ENCODE data around the gene VSIR.

DNA sequence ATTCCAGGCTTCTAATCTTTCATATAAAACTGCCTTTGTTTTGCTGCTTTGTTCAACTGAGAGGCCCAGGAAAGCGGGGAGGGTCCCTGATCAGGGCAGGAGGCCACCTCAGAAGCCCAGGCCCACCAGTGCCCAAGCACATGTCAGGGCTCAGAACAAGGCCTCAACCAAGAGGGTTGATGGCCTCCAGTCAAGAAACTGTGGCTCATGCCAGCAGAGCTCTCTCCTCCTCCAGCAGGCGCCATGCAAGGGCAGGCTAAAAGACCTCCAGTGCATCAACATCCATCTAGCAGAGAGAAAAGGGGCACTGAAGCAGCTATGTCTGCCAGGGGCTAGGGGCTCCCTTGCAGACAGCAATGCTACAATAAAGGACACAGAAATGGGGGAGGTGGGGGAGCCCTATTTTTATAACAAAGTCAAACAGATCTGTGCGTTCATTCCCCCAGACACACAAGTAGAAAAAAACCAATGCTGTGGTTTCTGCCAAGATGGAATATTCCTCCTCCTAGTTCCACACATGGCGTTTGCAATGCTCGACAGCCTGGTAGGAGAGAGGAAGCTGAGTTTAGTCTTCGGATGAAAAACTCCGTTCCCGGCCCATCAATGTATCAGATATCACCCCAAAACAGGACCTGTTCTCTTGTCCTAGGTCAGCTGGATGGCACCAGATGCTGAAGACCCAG is 43.8 kb upstream of the VSIR start:
- TF ChIP-seq, protein P1, sequence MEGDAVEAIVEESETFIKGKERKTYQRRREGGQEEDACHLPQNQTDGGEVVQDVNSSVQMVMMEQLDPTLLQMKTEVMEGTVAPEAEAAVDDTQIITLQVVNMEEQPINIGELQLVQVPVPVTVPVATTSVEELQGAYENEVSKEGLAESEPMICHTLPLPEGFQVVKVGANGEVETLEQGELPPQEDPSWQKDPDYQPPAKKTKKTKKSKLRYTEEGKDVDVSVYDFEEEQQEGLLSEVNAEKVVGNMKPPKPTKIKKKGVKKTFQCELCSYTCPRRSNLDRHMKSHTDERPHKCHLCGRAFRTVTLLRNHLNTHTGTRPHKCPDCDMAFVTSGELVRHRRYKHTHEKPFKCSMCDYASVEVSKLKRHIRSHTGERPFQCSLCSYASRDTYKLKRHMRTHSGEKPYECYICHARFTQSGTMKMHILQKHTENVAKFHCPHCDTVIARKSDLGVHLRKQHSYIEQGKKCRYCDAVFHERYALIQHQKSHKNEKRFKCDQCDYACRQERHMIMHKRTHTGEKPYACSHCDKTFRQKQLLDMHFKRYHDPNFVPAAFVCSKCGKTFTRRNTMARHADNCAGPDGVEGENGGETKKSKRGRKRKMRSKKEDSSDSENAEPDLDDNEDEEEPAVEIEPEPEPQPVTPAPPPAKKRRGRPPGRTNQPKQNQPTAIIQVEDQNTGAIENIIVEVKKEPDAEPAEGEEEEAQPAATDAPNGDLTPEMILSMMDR (IDR thresholded peaks at IDR 0.05 in 2 of 3, conservative IDR thresholded peaks at IDR 0.05 in 1 of 3; ENCODE audit: borderline replicate concordance in 1 of 3, insufficient read depth in 1 of 3, low read depth in 2 of 3, low read length in 2 of 3) = no peak
- no peak for TF ChIP-seq POLR2A (IDR thresholded peaks at IDR 0.05; ENCODE audit: borderline replicate concordance, extremely low read depth, insufficient read depth, insufficient read length)
- TF ChIP-seq POLR2AphosphoS5 (IDR thresholded peaks at IDR 0.05; ENCODE audit: low read depth, low read length) = no peak
- TF ChIP-seq YY1 (IDR thresholded peaks at IDR 0.05; ENCODE audit: extremely low read depth, insufficient replicate concordance, low read depth, low read length) = no peak
- TF ChIP-seq CEBPB (IDR thresholded peaks at IDR 0.05; ENCODE audit: low read depth) = no peak
- no peak for TF ChIP-seq FOSL1 (IDR thresholded peaks at IDR 0.05; ENCODE audit: low read depth)
- TF ChIP-seq, protein P2, sequence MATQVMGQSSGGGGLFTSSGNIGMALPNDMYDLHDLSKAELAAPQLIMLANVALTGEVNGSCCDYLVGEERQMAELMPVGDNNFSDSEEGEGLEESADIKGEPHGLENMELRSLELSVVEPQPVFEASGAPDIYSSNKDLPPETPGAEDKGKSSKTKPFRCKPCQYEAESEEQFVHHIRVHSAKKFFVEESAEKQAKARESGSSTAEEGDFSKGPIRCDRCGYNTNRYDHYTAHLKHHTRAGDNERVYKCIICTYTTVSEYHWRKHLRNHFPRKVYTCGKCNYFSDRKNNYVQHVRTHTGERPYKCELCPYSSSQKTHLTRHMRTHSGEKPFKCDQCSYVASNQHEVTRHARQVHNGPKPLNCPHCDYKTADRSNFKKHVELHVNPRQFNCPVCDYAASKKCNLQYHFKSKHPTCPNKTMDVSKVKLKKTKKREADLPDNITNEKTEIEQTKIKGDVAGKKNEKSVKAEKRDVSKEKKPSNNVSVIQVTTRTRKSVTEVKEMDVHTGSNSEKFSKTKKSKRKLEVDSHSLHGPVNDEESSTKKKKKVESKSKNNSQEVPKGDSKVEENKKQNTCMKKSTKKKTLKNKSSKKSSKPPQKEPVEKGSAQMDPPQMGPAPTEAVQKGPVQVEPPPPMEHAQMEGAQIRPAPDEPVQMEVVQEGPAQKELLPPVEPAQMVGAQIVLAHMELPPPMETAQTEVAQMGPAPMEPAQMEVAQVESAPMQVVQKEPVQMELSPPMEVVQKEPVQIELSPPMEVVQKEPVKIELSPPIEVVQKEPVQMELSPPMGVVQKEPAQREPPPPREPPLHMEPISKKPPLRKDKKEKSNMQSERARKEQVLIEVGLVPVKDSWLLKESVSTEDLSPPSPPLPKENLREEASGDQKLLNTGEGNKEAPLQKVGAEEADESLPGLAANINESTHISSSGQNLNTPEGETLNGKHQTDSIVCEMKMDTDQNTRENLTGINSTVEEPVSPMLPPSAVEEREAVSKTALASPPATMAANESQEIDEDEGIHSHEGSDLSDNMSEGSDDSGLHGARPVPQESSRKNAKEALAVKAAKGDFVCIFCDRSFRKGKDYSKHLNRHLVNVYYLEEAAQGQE (IDR thresholded peaks at IDR 0.05; ENCODE audit: low read depth) = no peak
- TF ChIP-seq, protein P3, sequence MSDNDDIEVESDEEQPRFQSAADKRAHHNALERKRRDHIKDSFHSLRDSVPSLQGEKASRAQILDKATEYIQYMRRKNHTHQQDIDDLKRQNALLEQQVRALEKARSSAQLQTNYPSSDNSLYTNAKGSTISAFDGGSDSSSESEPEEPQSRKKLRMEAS (IDR thresholded peaks at IDR 0.05) = no peak
- TF ChIP-seq JUND (IDR thresholded peaks at IDR 0.05) = no peak
- TF ChIP-seq, protein P4, sequence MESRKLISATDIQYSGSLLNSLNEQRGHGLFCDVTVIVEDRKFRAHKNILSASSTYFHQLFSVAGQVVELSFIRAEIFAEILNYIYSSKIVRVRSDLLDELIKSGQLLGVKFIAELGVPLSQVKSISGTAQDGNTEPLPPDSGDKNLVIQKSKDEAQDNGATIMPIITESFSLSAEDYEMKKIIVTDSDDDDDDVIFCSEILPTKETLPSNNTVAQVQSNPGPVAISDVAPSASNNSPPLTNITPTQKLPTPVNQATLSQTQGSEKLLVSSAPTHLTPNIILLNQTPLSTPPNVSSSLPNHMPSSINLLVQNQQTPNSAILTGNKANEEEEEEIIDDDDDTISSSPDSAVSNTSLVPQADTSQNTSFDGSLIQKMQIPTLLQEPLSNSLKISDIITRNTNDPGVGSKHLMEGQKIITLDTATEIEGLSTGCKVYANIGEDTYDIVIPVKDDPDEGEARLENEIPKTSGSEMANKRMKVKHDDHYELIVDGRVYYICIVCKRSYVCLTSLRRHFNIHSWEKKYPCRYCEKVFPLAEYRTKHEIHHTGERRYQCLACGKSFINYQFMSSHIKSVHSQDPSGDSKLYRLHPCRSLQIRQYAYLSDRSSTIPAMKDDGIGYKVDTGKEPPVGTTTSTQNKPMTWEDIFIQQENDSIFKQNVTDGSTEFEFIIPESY (IDR thresholded peaks at IDR 0.05; ENCODE audit: extremely low read depth, insufficient replicate concordance, low read length) = no peak

Measured in HCT116 (cell line).